GM15510 (cell line): ENCODE measurements around the gene SPATA32.

Experiments
- POLR2A ChIP-seq: IDR thresholded peaks from 3 replicates; pipeline ENCODE4 v1.6.1; 2011; ENCODE audit warnings: borderline replicate concordance; ENCODE audit not compliant: insufficient read length; ENCODE audit errors: extremely low read depth

SPATA32 gene

DNA sequence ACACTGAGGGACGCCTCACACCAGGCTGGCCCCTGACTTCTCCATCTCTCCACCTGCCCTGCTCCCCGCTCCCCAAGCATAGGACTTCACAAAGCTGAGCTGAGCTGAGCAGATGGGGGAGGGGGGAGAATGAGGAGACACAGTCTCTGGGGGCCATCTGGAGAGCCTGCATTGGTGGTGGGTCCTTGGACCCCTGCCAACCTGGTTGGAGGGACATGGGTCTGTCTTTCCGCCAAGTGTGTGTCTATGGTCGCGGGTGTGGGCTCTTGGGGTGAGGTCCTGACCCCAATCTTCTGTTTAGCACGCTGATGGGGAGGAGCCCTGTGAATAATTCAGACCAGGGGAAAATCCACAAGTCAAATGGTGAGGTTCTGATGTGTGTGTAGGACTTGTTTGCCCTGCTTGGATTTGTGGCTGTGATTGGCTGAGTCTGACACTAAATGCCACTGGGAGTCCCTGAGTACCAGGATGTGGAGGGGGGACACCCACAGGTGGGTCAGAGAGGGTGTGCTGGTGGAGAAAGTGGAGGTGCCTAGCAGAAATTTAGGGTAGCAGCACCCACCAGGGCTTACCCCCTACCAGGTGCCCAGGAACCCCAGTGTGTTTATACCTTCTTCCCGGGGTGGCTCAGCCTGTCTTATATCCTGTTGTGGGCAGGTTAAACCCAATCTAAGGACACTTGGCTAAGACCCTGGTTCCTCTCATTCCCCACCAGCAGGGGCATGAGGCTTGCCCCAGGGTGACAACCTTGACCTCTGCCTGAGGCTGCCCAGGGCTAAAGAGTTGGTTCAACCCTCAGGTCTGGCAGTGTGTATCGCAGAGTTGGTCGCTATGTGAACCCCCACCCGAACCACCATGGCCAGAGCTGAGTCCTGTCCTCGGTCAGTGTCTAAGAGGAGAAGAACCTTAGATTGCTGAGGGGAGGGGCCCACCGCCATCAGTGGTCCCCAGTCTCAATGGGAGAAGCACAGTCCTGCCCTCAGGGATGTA lies 38.1 kb downstream of the SPATA32 start:
- peak; percentile 51 for TF ChIP-seq POLR2A

DNA sequence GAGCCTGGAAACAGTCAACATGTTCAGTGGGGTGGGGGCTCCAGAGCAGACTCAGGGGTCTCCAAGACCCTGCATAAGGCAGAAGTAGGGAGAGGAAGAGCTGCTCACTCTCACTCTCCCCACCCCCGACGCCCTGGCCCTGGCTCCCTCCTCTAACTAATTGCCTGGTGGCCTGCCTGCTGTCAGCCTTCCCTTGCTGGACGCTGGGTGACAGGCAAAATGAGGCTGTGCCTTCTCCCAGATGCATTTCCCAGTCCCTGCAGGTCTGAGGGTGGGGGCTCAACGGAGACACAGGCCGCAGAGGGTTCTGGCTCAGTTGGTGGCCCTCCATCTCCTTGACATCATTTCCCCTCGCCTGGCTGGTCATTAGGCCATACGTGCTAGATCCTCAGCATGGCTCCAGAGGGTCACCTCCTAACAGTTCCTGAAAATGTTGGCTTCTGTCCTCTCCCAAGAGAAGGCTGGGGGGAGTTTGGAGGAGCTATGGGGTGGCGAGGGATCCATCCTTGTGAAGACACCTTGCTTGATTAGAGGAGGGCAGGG lies 38.8 kb downstream of the SPATA32 start:
- TF ChIP-seq POLR2A = no peak

DNA sequence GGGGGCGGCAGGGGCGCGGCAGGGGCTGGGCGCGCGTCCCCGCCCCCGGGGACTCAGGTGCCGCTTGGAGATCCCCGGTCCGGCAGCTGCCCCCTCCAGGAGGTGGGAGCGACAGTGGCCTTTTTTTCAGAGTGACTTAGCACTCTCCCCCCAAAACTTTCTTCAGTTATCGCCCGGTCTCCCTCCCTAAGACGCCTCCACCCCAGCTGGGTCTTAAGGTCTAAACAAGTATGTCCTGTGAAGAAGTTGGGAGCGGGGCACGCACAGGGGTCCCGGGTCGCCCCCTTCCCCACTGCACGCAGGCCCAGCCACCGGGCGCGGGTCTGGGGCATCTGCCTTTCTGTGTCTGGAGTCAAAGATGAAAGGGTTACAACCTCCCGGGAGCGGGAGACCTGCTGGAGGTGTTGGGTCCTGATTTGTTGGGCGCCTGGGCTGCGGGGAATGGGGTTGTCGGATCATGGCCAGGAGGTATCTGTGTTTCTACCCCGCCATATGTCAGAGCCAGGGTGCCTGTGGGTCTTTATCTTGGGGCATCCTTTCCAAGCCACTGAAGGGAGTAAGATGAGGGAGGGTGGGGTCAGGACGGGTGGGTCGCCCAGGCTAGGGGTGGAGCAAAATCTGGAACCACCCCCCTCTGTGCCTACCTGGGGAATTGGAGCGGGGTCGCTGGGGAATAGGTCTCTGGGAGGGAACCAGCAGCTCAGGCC lies 39.5 kb downstream of the SPATA32 start:
- peak; percentile 33 for TF ChIP-seq POLR2A

DNA sequence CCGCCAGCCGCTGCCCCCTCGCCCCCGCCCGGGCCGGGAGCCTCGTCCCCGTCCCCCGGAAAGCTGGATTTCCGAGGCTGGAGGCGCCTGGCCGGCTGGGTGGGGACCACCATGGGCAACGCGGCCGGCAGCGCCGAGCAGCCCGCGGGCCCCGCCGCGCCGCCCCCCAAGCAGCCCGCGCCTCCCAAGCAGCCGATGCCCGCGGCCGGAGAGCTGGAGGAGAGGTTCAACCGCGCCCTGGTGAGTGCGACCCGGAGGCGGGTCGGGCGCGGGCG lies 39.9 kb downstream of the SPATA32 start:
- TF ChIP-seq POLR2A = no peak

DNA sequence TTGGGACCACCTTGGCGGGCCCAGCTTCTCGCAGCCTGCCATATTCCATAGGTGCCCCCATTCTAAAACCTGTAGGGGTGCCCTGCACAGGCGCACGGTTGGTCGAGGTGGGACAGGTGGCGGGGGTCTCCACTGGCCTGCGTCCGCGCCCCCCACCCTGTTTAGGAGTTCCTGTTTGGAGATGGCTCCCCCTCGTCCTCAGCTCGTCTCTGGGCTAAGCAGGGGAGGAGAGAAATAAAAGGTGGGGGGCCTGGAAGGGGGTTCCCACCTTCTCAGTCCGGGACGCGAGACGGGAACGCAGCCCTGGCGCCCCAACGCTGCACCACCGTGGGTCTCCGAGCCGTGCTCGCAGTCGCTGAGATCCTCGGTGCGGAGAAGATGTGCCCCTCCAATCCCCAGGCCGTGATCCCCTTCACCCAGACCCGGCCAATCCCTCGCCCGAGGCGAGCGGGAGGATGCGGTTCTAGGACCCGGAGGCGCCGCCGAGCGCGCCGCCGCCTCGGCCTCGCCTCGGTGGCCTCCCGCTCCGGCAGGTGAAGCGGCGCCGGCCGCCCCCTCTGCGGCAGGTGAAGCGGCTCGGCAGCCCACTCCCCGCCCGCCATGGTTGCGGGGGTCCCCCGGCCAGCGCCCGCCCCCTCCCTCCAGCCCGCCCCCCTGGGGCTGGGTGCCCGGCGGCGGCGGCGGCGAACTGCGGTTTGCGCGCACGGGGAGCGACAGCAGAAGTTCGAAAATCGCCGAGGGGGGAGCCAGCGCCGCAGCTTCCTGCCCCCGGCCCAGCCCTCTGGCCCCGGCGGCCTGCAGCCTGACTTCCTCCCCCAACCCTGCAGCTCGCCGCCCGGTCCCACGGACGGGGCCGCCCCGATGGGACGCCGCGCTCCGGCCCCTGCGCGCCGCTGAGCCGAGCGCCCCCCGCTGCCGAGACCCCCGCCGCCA lies 40.5 kb downstream of the SPATA32 start, which contains the start of gene FMNL1:
TSS of gene FMNL1 (plus strand) at position 805 of the 933 bp plus-strand sequence. CDS start 240 bp downstream, outside the sequence.
- no peak for TF ChIP-seq POLR2A

DNA sequence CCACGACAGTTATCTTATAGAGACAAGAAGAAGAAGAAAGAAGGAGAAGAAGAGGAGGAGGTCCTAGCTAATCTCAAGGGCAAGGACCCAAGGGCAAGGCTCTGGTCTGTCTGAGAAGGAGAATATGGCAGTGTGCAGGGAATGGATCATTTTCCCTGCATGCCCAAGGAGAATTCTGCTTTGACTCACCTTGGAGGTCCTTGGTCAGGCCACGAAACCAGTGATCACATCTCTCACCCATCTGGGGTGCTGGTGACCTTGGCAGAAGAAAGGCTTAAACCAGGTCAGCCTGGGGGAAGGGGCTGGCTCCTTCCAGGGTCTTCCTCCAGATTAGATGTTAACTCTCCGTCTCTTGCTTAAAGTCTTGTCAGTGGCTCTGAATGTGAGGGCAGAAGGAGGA lies 41.8 kb downstream of the SPATA32 start:
- TF ChIP-seq POLR2A = no peak

DNA sequence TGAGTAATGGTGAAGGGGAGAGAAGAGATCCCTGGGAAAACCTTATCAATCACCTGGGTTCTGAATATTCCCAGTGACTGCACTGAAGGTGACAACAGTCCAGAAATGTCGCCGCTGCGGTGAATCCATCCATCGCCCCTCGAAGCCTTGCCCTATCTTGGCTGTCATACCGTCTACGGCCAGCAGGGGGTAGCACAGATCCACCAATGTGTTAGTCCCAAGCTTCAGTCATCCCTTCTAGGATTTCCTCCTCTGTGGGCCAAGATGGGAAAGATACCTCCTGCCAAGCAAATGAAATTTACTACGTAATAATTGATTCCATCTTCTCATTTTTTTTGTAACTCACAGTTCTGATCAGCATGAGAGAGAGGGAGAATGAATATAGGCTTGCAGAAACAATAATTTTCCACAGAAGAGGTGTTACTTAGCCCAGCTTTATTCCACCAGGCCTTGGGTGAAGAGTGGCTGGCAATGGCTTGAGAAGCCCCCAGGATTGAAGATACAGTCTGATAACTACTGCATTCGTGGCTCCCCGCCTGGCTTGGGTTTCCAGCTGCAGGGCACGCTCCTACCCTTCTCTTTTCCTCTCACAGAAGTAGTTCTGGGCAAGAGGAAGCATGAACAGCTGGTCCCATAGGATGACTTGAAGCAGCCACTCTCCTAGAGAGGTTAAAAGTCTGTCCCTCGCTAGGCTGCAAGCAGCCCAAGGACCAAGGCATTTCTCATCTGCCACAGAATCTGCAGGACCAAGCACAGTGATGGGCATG lies 42.8 kb downstream of the SPATA32 start:
- TF ChIP-seq POLR2A = no peak
